GM18519 (cell line): ENCODE measurements around the gene AGPS.
"Not testable (repeated sequence)": the region's sequence is repeated elsewhere in the genome, so short reads cannot be mapped to it uniquely, and the experiment has no call there.

Experiments used
- ATAC-seq: cut with Tn5 transposase; IDR thresholded peaks from one replicate; pipeline ENCODE4 v1.9.1; 2021; ENCODE audit warnings: mild to moderate bottlenecking, moderate library complexity; ENCODE audit not compliant: unreplicated experiment, low FRiP score

AGPS gene

DNA sequence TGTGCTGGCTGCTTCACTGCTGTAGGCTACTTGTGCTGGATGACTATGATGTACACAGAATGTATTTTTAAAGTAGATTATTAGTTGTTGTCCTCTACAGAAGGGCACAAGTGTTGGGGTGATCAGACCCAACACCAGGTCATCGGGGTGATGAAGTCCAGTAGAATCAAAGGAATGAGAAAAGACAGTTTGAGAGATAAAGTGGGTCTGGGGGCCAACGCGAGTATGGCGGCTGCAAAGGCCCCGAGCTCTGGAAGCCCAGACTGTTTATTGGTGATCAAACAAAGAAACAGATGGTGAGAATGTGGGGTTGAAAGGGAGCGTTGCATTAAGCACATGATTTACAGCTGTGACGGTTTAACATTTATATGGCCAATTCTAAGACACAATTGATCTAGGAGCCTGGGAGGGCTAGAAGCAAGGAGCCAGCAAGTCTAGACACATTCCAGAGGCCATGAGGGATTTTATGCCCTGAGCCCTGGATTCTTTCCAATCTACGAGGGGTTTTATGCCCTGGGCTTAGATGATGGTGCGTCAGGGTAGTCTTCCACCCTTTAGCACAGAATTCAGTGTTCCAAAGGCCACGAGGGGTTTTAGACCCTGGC is 153.5 kb downstream of the AGPS start:
- ATAC-seq, result no peak

DNA sequence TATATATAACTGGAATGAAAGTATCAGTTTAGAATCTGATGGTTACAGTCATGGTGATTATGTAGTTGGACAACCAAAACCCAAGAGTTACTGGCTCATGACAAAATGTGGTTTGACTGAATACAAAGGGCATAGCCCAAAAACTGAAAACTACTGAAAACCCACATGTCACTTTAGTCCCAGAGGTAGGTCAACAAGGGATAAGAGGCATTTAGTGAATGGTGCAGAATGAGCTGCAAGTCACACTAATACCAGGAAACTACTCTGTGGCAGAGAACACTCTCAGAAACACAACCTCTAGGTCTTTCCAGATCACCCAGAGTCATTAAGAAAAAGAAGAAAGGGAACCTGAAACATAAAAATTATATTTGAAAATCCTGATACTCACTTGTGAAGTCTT is 154.5 kb downstream of the AGPS start:
- peak; percentile 89 for ATAC-seq

DNA sequence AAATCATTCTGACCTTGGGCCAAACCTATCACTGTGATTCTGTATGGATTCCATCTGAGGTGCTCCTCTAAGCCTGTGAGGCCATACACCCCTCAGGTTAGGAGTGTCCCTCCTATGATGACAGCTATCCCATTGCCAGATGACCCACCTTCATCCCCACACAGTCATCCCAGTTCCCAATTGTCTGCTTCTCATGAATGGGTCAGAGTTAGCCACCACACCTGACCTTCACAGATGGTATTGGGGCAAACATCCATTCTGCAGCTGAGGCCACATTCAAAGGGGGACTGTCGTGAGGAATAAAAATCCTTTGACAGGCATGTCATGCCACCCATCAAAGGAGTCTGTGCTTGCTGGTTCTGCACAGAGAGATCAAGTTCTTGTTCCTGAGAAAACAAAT is 155.2 kb downstream of the AGPS start:
- ATAC-seq, result no peak

DNA sequence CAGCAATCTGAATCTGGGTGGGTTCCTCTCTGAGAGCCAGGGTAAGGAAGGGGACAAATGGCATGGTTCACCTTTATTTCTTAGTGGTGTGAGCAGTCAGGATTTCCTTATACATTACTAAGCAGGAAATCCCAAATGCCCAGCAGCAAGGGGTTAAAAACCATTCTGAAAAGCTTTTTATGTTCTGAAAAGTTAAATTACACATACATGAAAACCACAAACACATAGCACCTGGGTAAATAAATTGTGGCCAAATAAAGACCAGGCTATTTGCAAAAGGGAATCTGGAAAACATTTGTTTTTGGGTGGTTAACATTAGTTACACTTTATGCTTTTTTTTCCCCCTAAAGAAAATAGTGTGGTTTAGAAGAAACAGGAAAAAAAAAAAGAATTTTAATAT is 156.1 kb downstream of the AGPS start:
- ATAC-seq, result no peak

DNA sequence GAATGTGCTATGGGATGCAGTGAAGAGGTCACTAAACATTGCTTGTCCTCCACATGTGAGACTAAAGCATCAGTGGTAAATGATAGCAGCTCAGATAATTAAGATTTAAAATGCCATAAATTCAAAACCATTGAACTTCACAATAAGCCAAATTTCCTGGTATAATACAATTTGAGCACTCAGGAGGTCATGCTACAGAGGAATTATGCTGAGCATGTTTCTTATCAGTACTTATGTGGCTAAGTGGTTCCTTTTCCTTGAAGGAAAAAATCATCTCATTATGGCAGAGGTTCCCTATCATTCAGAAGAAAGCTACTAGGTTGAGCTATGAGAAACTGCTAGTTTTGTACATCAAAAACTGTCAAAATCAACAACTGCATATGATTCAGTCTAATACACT is 156.6 kb downstream of the AGPS start:
- no peak for ATAC-seq

DNA sequence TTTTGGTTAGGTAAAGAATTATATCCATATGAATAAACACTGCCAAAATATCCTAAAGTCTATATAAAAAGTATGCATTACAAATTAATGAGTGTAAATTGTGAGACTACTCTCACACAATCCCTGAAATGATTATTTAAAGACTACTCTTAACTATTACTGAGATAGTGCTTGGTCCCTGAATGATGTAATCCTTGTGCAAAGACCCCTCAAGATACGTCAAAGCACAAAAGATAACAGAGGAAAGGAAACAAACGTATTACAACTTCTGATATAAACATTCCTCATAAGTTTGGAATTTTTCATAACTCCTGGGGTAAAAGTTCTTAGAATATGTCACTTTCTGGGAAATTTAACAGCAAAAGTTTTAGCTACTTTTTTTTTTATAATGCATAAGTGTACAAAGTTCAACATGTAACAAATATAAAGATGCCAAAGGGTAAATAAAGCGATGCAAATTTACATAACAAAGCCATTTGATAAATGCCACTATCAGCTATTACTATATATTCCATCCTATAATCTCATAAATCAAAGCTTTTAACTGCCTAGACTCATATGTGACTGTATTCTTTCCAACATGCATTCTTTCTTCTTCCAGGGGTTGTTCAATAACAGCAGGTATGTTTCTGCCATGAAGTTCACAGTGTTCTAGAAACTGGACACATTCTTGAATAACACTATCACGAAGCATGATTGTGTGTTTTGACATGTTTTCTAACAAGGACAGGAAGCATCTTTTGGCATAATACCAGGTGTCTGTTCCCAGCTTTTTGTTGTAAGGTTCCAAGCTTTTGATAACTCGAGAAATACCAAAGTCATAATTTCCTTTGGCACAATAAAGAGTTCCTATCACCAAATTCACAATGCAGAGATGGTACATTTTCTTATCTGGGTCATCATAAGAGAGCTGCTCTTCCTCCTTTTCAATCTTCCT is 158.0 kb downstream of the AGPS start:
- ATAC-seq, result no peak

DNA sequence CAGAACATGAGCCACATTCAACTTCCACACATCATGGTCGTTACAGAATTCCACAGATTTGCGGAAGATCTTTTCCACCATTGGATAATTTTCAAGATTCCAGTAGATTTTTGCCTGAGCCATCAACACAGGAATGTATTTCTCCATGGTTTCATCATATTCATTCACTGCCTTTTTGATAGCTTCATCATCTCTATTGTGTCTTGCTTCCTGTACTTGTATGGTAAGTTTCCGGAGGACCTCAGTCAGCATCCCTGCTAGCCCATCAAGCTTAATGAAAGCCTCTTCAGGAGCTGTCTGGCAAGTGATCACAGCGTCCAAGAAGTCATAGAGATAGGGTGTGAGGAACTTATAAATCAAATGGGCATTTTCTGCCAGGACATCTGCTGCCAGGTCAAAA is 158.8 kb downstream of the AGPS start:
- ATAC-seq, result not testable (repeated sequence)

DNA sequence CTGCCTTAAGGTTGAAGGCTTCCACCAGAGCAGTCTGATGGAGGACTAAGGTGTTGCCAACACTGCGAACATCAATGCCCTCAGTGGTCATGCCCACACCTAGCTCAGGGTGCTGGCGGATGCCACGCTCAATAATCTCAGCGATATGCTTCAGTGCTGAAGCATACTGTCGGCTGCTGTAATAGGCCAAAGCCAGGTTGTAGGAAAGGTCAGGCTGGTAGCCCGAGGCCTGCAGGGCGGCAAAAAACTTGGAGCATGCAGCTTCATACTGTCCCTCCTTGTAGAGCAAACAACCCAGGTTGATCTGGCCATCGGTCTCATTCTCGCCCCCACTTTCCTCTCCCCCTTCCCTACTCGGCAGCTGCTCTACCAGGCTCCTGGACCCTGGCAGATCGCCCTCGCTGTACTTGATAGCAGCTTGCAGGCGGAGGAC is 159.4 kb downstream of the AGPS start:
- no peak for ATAC-seq

DNA sequence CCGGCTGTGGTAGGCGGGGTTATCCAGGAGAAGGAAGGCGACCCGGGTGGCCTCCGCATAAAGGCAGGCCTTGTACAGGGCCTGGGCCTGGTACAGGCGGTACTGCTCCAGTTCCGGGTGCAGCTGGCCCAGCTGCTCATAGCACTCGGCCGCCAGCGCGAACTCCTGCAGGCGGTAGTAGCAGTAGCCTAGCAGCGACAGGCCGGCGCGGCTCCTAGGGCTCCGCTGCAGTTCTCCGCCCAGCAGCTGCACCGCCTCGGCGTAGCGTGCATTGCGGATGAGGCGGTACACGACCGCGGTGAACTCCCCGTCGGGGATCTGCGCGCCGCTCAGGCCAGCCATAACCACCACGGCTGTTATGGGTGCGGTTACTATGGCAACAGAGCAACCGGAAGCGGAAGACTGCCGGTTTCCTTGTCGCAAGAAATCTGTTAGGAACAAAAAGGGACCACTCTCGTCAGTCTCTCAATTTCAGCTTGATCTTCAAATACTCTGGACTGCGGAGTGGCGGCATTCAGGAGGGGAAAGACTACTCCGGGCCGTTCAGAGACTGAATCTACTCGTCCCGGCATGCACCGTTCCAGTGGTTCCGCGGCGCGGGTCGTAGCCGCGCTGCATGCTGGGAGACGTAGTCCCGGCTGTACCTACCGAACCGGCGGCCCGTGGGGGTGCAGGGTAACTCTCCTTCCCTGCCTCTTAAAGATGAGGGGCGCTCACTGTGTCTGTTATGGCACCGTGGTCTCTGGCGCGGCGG is 160.0 kb downstream of the AGPS start:
- peak; percentile 83 for ATAC-seq

DNA sequence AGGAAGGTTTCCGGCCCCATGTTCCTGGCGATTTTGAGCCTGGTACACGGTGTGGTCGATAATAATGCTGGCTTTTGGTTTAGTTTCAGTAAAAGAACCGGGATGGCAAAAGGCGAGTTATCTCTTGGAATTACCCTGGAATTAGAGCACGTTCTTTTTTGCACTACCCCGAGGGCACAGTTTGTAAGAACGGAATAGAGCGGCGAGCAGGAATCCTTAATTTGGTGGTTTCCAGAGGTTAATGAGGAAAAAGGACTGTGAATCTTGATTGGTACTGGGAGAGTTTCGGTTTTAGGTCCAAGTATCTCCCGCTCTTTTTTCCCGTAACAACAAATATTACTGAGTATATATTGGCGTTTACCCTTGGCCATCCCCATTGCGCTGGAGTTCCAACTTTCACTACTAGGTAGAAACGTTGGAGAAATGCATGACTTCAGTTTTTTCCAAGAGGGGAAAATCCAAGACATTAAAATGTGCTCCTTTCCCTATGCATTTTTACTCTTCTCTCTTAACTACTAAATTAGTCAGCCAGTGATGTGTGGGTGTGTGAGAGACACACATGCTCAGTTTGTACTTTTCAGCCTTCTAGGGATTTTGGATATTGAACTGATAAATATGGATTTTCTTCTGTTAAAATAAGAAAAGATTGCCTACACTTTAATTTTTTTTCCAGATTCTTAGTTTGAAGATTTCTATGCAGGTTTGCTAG is 160.8 kb downstream of the AGPS start:
- ATAC-seq, result no peak

DNA sequence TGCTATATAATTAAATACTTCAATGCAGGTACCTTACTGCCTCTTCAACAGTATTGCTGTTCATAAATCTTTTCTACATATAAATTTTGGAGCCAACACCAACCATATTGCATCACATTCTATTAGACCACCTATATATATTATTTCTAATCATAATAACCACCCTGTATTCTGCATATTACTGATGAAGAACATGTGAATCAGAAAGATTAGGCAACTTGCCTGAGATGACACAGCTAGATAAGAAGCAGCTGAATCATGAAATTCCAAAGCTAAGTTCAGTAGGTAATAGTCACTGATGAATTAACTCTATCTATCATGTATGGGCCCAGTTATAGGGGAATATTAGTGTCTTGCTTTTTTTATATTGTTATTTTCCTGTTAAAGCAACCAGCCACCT is 161.8 kb downstream of the AGPS start:
- ATAC-seq, result no peak

DNA sequence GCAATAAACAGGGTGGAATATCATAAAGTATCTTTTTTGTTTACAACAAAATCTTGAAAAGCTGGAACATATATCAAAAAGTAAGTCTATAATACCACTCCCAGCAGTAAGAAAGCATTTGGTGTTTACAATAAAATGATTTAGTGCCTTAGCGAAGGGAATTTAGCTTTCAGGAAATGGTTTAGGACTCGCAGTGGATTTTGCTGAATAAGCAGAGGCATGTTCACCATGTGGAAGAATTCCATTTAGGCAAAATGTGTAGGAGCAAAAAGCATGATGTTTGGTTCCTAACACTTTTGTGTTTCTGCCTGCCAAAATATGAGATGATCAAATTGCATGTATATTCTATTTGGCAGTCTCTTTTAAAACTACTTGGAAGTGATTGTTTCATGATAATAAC is 163.6 kb downstream of the AGPS start:
- no peak for ATAC-seq

DNA sequence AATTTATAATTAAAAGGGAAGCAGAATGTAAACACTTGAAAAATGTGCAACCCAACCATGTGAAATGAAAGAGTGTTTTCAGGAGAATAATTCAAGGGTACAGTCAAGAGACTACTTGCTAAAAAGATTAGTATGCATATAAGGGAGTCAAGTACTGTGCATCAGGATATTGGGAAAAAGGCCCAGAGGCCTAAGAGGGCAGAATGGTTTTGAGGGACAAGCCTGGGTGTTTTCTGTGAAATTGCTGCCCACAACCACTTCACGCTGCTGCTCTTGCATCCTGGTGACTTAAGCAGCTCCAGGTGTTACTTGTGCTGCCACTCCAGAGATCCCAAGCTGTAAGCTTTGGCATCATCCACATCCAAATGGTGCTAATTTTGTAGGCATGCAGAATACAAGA is 165.2 kb downstream of the AGPS start:
- no peak for ATAC-seq

DNA sequence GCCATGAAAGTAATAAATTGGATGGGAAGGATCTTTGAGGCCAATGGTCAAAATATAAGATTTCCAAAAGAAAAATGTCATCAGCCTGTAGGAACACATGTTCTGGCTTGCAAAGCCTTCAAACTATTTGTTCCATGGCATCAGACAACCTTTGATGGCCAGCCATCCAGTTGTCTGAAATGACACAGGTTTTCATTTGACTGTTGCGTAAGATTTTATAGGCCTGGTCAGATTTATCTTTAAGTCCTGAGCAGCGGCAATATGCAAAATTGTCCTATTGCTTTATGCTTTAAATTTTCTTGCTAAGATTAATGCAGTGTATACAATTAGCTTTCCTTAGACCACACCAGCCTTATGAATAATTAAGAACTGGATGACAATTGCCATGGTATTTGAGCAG is 167.1 kb downstream of the AGPS start:
- no peak for ATAC-seq

DNA sequence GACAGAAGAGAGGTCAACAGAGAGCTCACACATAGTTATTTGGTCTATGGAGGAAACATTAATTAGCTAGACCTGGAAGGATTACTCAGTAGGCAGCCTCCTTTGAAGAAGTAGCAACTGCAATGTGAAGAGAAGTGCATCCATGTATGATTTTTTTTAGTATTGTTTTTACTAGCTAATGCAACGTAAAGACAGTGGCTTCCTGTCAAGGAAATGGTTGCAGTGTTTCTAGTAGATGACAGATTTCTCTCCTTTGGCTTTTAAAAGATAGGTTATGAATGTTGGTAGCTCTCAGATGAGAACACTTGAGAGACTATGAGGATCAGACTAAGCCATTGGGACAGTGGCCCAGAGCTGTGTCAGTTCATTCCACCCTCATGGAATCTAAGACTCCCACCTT is 175.8 kb downstream of the AGPS start:
- no peak for ATAC-seq

DNA sequence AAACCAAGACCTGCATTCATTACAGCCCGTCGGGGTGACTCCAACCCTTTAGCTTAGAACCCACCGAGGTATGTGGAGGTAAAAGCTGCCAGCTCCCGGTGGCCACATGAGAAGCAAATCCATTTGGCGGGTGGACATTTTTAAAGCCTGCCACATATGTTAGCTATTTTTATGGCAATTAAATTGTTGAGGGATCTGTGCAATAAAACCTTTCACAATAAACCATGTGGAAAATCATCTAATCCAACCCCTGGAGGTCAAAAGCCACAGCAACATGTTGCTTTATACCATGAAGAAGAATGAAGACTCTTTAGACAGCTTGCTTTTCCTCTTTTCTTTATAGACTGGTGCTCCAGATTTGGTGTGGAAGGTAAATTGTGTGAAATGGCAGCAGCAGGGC is 176.3 kb downstream of the AGPS start:
- no peak for ATAC-seq

DNA sequence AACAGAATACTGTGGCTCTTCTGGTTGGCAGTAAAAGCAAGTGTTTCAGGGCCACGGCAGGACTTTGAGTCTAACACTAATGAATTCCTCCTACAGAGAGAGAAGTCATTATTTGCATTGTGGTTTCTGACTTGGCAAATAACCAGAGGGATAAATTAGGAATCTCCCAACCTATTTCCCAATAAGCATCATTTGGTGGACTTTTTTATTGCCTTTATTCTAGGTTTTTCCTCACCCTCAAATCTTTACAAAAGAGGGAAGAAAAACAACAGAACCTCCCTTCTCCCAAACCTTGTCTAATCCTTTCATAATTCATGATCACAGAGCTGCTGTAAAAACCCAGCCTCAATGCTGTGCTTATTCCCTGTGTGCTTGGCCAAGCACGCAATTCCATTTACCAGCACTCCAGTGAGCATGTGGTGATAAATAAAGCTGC is 179.7 kb downstream of the AGPS start:
- no peak for ATAC-seq

DNA sequence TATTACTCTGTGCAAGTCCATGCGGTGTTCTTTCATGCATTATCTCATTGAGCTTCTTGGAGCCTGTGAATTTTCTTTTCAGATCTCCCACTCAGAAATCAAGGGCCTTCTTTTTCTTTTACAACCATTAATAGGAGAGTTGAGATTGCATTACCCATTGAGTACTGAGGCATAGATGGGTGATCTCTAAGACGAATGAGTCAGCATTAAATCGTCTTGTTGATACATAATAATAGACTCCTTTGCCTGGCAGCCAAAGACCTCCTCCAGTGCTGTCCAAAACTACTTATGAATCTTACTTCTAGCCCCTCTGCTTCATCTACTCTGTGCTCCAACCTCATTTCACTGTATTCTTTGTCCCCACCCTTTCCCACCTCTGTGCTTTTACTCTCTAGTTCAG is 180.5 kb downstream of the AGPS start:
- no peak for ATAC-seq

DNA sequence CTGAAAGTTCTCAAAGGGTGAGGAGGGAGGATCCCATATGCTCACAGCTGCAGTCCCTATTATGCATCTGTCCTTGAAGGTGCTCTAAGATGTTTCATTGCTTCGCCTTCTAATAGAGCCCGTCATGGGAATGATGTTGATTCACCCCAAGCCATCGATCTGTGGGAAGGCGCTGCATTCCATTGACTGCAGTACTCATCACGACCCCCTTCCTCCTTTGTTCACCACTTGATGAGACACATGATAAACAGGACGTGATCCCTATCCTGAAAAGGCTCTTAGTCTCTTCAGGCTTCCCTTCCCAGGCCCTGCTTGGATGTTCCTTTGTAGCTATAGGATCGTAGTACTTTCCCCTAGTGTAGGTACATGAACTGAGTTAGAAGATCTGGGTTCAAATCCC is 181.8 kb downstream of the AGPS start:
- no peak for ATAC-seq

DNA sequence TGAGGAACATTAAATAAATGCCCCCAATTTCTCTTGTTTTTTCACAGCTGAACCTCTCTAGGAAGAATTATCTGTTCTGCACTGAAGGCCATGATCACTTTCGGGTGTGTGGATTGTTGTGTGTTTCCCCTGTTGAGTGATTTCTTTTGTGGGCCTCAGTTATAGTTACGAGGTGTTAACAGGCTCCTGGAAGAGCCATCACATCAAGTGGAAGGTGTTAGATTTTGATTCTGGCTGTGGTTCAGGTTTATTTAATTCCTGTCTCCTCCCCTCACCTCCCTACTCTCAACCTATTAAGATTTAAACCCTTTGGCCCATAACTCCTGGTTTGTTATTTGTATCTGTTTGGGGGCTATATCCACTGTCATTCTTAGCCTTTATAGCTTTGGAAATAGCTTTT is 182.8 kb downstream of the AGPS start:
- ATAC-seq, result no peak

DNA sequence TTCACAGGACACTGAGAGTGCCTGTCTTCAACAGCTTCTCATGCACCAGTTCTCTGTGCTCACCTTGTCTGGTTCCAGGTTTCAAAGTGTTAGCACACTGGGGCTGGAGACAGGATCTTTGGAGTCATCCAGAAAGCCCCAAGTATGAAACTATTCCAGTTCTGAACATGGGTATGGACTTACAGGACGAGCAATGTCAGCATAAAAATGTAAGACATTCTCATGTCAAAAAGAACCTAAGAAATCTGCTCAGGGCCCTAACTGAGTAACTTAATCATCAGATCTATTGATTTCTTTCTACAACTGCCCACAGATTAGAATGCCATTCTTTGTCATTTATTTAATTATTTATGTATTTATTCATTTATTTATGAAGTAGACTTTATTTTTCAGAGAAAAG is 184.5 kb downstream of the AGPS start:
- no peak for ATAC-seq
